ENCODE results near the gene TPSD1. TPM values are rescaled to one million over a fixed set of nuclear protein-coding genes. Genes with fewer than 3 reads are reported as not detected.

Gene TPSD1
- total and polyA plus RNA-seq, 4 experiments from 2014 or later, result not detected

- H3K36me3 ChIP-seq (ENCODE audit: insufficient read depth, low read length), result no peaks in the 10 kb centered on the region
- H3K27ac ChIP-seq (ENCODE audit: low read depth, low read length), result no peak overlapping the region
- intact Hi-C loops (cut with micrococcal nuclease), result no loop called here
- no peaks in the 10 kb centered on the region for H3K27me3 ChIP-seq (ENCODE audit: insufficient read depth, low read length)
- Mint-ChIP-seq H3K4me1 (no peaks in the 10 kb centered on the region), H3K27me3 (peaks cover 1 to 3% of the 10 kb centered on the region in 2 donors), H3K4me3 (no peak overlapping the region), H3K36me3 (no peaks in the 10 kb centered on the region), H3K9me3 (no peaks in the 10 kb centered on the region), H3K27ac (no peak overlapping the region)
- no peaks in the 10 kb centered on the region for H3K4me1 ChIP-seq (ENCODE audit: insufficient read depth, low read length)
- H3K4me3 ChIP-seq (ENCODE audit: low read length in 2 of 2), result no peak overlapping the region
- DNase-seq, result no peak
- ChIA-PET POLR2A (ENCODE audit: partially characterized antibody) (no interaction called here), CTCF (ENCODE audit: partially characterized antibody) (no interaction called here)
- H3K9me3 ChIP-seq (ENCODE audit: control insufficient read depth in 1 of 2, low read length in 2 of 2), result no peaks in the 10 kb centered on the region
These were observed 38.3 kb upstream of the TPSD1 start for GRCh38 chr16:1217526-1217925.

GRCh38 chr16:1218061-1218929 is 37.6 kb upstream of the TPSD1 start:
- ChIA-PET CTCF (ENCODE audit: partially characterized antibody) (no interaction called here), POLR2A (ENCODE audit: partially characterized antibody) (no interaction called here)
- Histone ChIP-seq H3K36me3 (ENCODE audit: insufficient read depth, low read length) (no peaks in the 10 kb centered on the region), H3K27ac (ENCODE audit: low read depth, low read length) (no peak overlapping the region), H3K27me3 (ENCODE audit: insufficient read depth, low read length) (no peaks in the 10 kb centered on the region), H3K4me1 (ENCODE audit: insufficient read depth, low read length) (no peaks in the 10 kb centered on the region), H3K4me3 (ENCODE audit: low read length in 2 of 2) (no peak overlapping the region), H3K9me3 (ENCODE audit: control insufficient read depth in 1 of 2, low read length in 2 of 2) (no peaks in the 10 kb centered on the region)
- Mint-ChIP-seq H3K27ac (no peak overlapping the region), H3K9me3 (no peaks in the 10 kb centered on the region), H3K36me3 (no peaks in the 10 kb centered on the region), H3K27me3 (peaks cover 1 to 3% of the 10 kb centered on the region in 2 donors), H3K4me3 (no peak overlapping the region), H3K4me1 (no peaks in the 10 kb centered on the region)
- peak in 1 of 5 donors; percentile 33 for DNase-seq
- intact Hi-C loops (cut with micrococcal nuclease), result no loop called here

GRCh38 chr16:1218930-1219611 is 36.8 kb upstream of the TPSD1 start:
- H3K36me3 ChIP-seq (ENCODE audit: insufficient read depth, low read length), result no peaks in the 10 kb centered on the region
- H3K27me3 ChIP-seq (ENCODE audit: insufficient read depth, low read length), result no peaks in the 10 kb centered on the region
- no peaks in the 10 kb centered on the region for H3K4me1 ChIP-seq (ENCODE audit: insufficient read depth, low read length)
- no peaks in the 10 kb centered on the region for H3K9me3 ChIP-seq (ENCODE audit: control insufficient read depth in 1 of 2, low read length in 2 of 2)
- Mint-ChIP-seq H3K9me3 (no peaks in the 10 kb centered on the region), H3K36me3 (no peaks in the 10 kb centered on the region), H3K27ac (no peak overlapping the region), H3K4me1 (no peaks in the 10 kb centered on the region), H3K27me3 (peaks cover 1 to 4% of the 10 kb centered on the region in 2 donors), H3K4me3 (no peak overlapping the region)
- peak in 1 of 5 donors; percentile 26 for DNase-seq
- intact Hi-C loops (cut with micrococcal nuclease), result no loop called here
- POLR2A ChIA-PET (ENCODE audit: partially characterized antibody), result no interaction called here
- H3K27ac ChIP-seq (ENCODE audit: low read depth, low read length), result no peak overlapping the region
- CTCF ChIA-PET (ENCODE audit: partially characterized antibody), result no interaction called here
- H3K4me3 ChIP-seq (ENCODE audit: low read length in 2 of 2), result no peak overlapping the region

- no peak for DNase-seq
- no peaks in the 10 kb centered on the region for H3K4me1 ChIP-seq (ENCODE audit: insufficient read depth, low read length)
- peaks cover 1 to 4% of the 10 kb centered on the region in 2 donors for H3K27me3 Mint-ChIP-seq
- H3K9me3 Mint-ChIP-seq, result no peaks in the 10 kb centered on the region
- no peaks in the 10 kb centered on the region for H3K27me3 ChIP-seq (ENCODE audit: insufficient read depth, low read length)
- no peak overlapping the region for H3K27ac Mint-ChIP-seq
- H3K4me1 Mint-ChIP-seq, result no peaks in the 10 kb centered on the region
- ChIA-PET CTCF (ENCODE audit: partially characterized antibody) (no interaction called here), POLR2A (ENCODE audit: partially characterized antibody) (no interaction called here)
- H3K4me3 ChIP-seq (ENCODE audit: low read length in 2 of 2), result no peak overlapping the region
- intact Hi-C loops (cut with micrococcal nuclease), result no loop called here
- H3K9me3 ChIP-seq (ENCODE audit: control insufficient read depth in 1 of 2, low read length in 2 of 2), result no peaks in the 10 kb centered on the region
- no peaks in the 10 kb centered on the region for H3K36me3 Mint-ChIP-seq
- H3K4me3 Mint-ChIP-seq, result no peak overlapping the region
- no peak overlapping the region for H3K27ac ChIP-seq (ENCODE audit: low read depth, low read length)
- no peaks in the 10 kb centered on the region for H3K36me3 ChIP-seq (ENCODE audit: insufficient read depth, low read length)
These were observed 35.7 kb upstream of the TPSD1 start for GRCh38 chr16:1220098-1220728.

GRCh38 chr16:1220841-1221627 is 34.8 kb upstream of the TPSD1 start:
- DNase-seq, result peak in 1 of 5 donors; percentile 3
- H3K4me1 ChIP-seq (ENCODE audit: insufficient read depth, low read length), result no peaks in the 10 kb centered on the region
- CTCF ChIA-PET (ENCODE audit: partially characterized antibody), result no interaction called here
- Mint-ChIP-seq H3K9me3 (no peaks in the 10 kb centered on the region), H3K27me3 (peaks cover 1 to 4% of the 10 kb centered on the region in 2 donors), H3K4me1 (no peaks in the 10 kb centered on the region), H3K4me3 (no peak overlapping the region), H3K36me3 (no peaks in the 10 kb centered on the region), H3K27ac (peak overlapping the region in 1 of 7 donors; percentile 70)
- no peaks in the 10 kb centered on the region for H3K36me3 ChIP-seq (ENCODE audit: insufficient read depth, low read length)
- POLR2A ChIA-PET (ENCODE audit: partially characterized antibody), result no interaction called here
- H3K27me3 ChIP-seq (ENCODE audit: insufficient read depth, low read length), result no peaks in the 10 kb centered on the region
- no peak overlapping the region for H3K4me3 ChIP-seq (ENCODE audit: low read length in 2 of 2)
- no peaks in the 10 kb centered on the region for H3K9me3 ChIP-seq (ENCODE audit: control insufficient read depth in 1 of 2, low read length in 2 of 2)
- intact Hi-C loops (cut with micrococcal nuclease), result no loop called here
- no peak overlapping the region for H3K27ac ChIP-seq (ENCODE audit: low read depth, low read length)

GRCh38 chr16:1221628-1222552 is 34.0 kb upstream of the TPSD1 start:
- peak in 1 of 5 donors; percentile 20 for DNase-seq
- CTCF ChIA-PET (ENCODE audit: partially characterized antibody), result no interaction called here
- POLR2A ChIA-PET (ENCODE audit: partially characterized antibody), result no interaction called here
- Mint-ChIP-seq H3K4me3 (no peak overlapping the region), H3K9me3 (no peaks in the 10 kb centered on the region), H3K36me3 (no peaks in the 10 kb centered on the region), H3K4me1 (no peaks in the 10 kb centered on the region), H3K27ac (peak overlapping the region in 1 of 7 donors; percentile 70), H3K27me3 (peaks cover 1 to 4% of the 10 kb centered on the region in 2 donors)
- Histone ChIP-seq H3K27ac (ENCODE audit: low read depth, low read length) (no peak overlapping the region), H3K36me3 (ENCODE audit: insufficient read depth, low read length) (no peaks in the 10 kb centered on the region), H3K4me3 (ENCODE audit: low read length in 2 of 2) (no peak overlapping the region), H3K27me3 (ENCODE audit: insufficient read depth, low read length) (no peaks in the 10 kb centered on the region), H3K9me3 (ENCODE audit: control insufficient read depth in 1 of 2, low read length in 2 of 2) (no peaks in the 10 kb centered on the region), H3K4me1 (ENCODE audit: insufficient read depth, low read length) (no peaks in the 10 kb centered on the region)
- intact Hi-C loops (cut with micrococcal nuclease), result no loop called here
